ENCODE results near the gene SGCD.

SGCD gene

GRCh38 chr5:156459812-156460385 is 132.9 kb downstream of the SGCD start:
- H3K27ac ChIP-seq = no peak overlapping the region
- POLR2A ChIA-PET (ENCODE audit: low non-redundant PET) = no interaction called here
- CTCF ChIA-PET = interaction anchor here (0.6 kb wide), 1 partner anchor 1230 kb away, joined by 3 read pairs; no protein-coding TSS in a partner anchor
- no peak for DNase-seq (ENCODE audit: low spot score)
- TF ChIP-seq CTCF (conservative IDR thresholded peaks at IDR 0.05; ENCODE audit: low read depth) = no peak

- no peak for TF ChIP-seq CTCF (conservative IDR thresholded peaks at IDR 0.05; ENCODE audit: low read depth)
- H3K27ac ChIP-seq = no peak overlapping the region
- CTCF ChIA-PET = interaction anchor here (0.7 kb wide), 1 partner anchor 425 kb away, joined by 3 read pairs; no protein-coding TSS in a partner anchor
- DNase-seq (ENCODE audit: low spot score) = no peak
- POLR2A ChIA-PET (ENCODE audit: low non-redundant PET) = no interaction called here
Measured at GRCh38 chr5:156460471-156460870, 133.5 kb downstream of the SGCD start.

- ChIA-PET POLR2A (ENCODE audit: low non-redundant PET) (no interaction called here), CTCF (no interaction called here)
- H3K27ac ChIP-seq = no peak overlapping the region
- DNase-seq (ENCODE audit: low spot score) = no peak
- no peak for TF ChIP-seq CTCF (conservative IDR thresholded peaks at IDR 0.05; ENCODE audit: low read depth)
Measured at GRCh38 chr5:156466871-156467270, 139.9 kb downstream of the SGCD start.

GRCh38 chr5:156469636-156470035 is 142.7 kb downstream of the SGCD start:
- no peak overlapping the region for H3K27ac ChIP-seq
- DNase-seq (ENCODE audit: low spot score) = no peak
- no peak for TF ChIP-seq CTCF (conservative IDR thresholded peaks at IDR 0.05; ENCODE audit: low read depth)
- POLR2A ChIA-PET (ENCODE audit: low non-redundant PET) = no interaction called here
- CTCF ChIA-PET = no interaction called here

GRCh38 chr5:156471893-156472292 is 144.9 kb downstream of the SGCD start:
- no peak for TF ChIP-seq CTCF (conservative IDR thresholded peaks at IDR 0.05; ENCODE audit: low read depth)
- ChIA-PET POLR2A (ENCODE audit: low non-redundant PET) (no interaction called here), CTCF (no interaction called here)
- H3K27ac ChIP-seq = no peak overlapping the region
- DNase-seq (ENCODE audit: low spot score) = no peak

GRCh38 chr5:156473269-156473908 is 146.4 kb downstream of the SGCD start:
- TF ChIP-seq CTCF (conservative IDR thresholded peaks at IDR 0.05; ENCODE audit: low read depth) = no peak
- ChIA-PET POLR2A (ENCODE audit: low non-redundant PET) (no interaction called here), CTCF (no interaction called here)
- H3K27ac ChIP-seq = no peak overlapping the region
- DNase-seq (ENCODE audit: low spot score) = peak; percentile 20

Measured in RWPE1 (cell line).